Skeletal muscle tissue (tissue), 4 donors: Measurements from ENCODE around the gene TNS3. TPM values are rescaled to one million over a fixed set of nuclear protein-coding genes. Genes with fewer than 3 reads are reported as not detected.

Source experiments
- H3K27ac ChIP-seq: one replicate; pipeline ENCODE4 v1.7.0; 2013; ENCODE audit warnings: mild to moderate bottlenecking, low read depth, low read length, inconsistent platforms
- H3K27me3 ChIP-seq, 3 donors: one replicate each; pipeline ENCODE4 v1.7.0; 2013; ENCODE audit warnings: low read length in 3 of 3; ENCODE audit not compliant: control insufficient read depth in 3 of 3, insufficient read depth in 3 of 3
- H3K36me3 ChIP-seq, 3 donors: one replicate each; pipeline ENCODE4 v1.7.0; 2013; ENCODE audit warnings: low read length in 3 of 3; ENCODE audit not compliant: control insufficient read depth in 3 of 3, insufficient read depth in 3 of 3
- H3K4me1 ChIP-seq, 3 donors: one replicate each; pipeline ENCODE4 v1.7.0; 2013; ENCODE audit warnings: low read length in 3 of 3, mild to moderate bottlenecking in 3 of 3; ENCODE audit not compliant: control insufficient read depth in 3 of 3, insufficient read depth in 3 of 3
- H3K4me3 ChIP-seq, 3 donors: one replicate each; pipeline ENCODE4 v1.7.0; 2013; ENCODE audit warnings: low read length in 3 of 3
- H3K9ac ChIP-seq, 3 donors: one replicate each; pipeline ENCODE4 v1.7.0; 2013; ENCODE audit warnings: low read length in 3 of 3, mild to moderate bottlenecking in 3 of 3, moderate library complexity in 2 of 3, low read depth in 1 of 3
- H3K9me3 ChIP-seq, 3 donors: one replicate each; pipeline ENCODE4 v1.7.0; 2013; ENCODE audit warnings: low read length in 3 of 3; ENCODE audit not compliant: control insufficient read depth in 3 of 3
- total RNA-seq: library from RNA; depleted of rRNA; stranded (reverse); fragments of >200 nt; gene quantifications from one replicate; pipeline ENCODE4 v1.2.3, GENCODE V29; 2014
- donor health status: Osteomylitis.

Gene TNS3
- total RNA-seq, 1 donor from 2014 or later: 33.4 TPM

DNA sequence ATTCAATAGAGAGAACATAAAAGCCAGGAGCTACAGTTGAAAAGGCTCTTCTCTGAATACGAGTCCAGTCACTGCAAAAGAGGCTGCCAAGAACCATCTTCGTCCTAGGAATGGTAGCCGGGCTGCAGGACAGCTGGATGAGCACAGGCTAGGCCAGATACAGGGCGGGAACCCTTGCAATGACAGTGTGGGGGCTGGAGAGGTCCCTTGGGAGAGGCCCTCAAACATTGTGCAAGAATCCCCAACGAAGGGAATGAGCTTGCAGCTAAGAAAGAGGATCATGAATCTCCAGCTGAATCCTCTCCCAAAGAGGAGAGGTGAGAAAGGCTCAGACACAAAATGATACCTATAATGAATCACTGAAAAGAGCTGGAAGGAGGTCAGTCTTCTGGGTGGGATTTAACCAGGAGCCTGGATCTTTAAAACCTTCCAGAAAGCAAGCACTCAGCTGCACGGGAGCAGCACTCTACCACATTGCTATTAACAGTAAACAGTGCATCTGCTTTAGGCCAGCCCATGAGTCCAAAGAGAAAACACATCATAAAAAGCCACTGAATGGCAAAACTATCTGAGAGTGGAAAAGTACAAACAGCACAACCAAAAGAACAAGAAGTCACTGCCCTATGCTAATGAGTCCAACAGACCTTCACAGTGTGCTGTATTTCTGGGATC is 287.9 kb downstream of the TNS3 start:
- H3K9ac ChIP-seq: peak overlapping the region in 1 of 3 donors; percentile 25
- H3K4me1 ChIP-seq: peaks cover 19 to 38% (median 21%) of the 10 kb centered on the region in 3 donors
- peak overlapping the region; percentile 65 for H3K27ac ChIP-seq
- no peak overlapping the region for H3K4me3 ChIP-seq
- no peaks in the 10 kb centered on the region for H3K27me3 ChIP-seq
- H3K36me3 ChIP-seq: peaks cover 15 to 25% (median 23%) of the 10 kb centered on the region in 3 donors
- no peaks in the 10 kb centered on the region for H3K9me3 ChIP-seq

- Histone ChIP-seq H3K36me3 (peaks cover 15 to 28% (median 23%) of the 10 kb centered on the region in 3 donors), H3K4me3 (no peak overlapping the region), H3K9ac (no peak overlapping the region), H3K27me3 (no peaks in the 10 kb centered on the region), H3K27ac (no peak overlapping the region), H3K9me3 (no peaks in the 10 kb centered on the region), H3K4me1 (peaks cover 19 to 38% (median 21%) of the 10 kb centered on the region in 3 donors)
Observed at GRCh38 chr7:47292832-47293309, 289.0 kb downstream of the TNS3 start.

DNA sequence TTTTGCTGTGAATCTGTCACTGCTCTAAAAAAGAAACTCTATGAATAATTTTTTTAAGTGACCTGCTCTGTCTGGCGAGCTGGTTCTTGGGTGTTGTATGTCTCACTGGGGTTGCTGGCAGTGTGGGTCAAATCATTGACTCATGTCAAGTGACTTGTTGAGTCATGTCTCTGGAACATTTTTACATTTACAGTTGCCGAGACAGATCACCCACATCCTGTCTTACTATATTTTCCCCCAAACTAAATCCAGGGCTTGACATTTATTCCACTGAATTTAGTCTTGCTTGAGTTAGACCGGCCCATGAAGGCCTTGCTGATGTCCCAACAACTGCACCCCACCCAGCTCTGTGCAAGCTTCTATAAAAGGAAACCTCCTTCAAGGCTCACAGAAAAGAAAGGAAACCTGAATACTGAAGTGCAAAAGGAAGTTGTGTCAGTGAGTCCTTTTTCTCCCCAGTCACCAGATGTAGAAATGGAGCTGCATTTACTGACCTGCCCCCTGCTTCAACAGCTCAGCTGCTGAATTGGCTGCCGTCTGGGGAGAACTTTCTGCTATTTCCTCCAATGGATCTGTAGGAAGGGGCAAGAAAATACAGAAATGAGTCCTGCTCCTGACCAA is 290.3 kb downstream of the TNS3 start:
- Histone ChIP-seq H3K9me3 (no peaks in the 10 kb centered on the region), H3K4me1 (peaks cover 19 to 38% (median 21%) of the 10 kb centered on the region in 3 donors), H3K9ac (peak overlapping the region in 1 of 3 donors; percentile 5), H3K27me3 (no peaks in the 10 kb centered on the region), H3K27ac (peak overlapping the region; percentile 46), H3K4me3 (no peak overlapping the region), H3K36me3 (peaks cover 11 to 27% (median 20%) of the 10 kb centered on the region in 3 donors)

GRCh38 chr7:47290867-47291266 is 291.0 kb downstream of the TNS3 start:
- no peaks in the 10 kb centered on the region for H3K9me3 ChIP-seq
- peaks cover 11 to 22% (median 16%) of the 10 kb centered on the region in 3 donors for H3K36me3 ChIP-seq
- no peaks in the 10 kb centered on the region for H3K27me3 ChIP-seq
- peaks cover 23 to 41% (median 24%) of the 10 kb centered on the region in 3 donors for H3K4me1 ChIP-seq
- H3K27ac ChIP-seq: peak overlapping the region; percentile 46
- peak overlapping the region in 1 of 3 donors; percentile 5 for H3K9ac ChIP-seq
- no peak overlapping the region for H3K4me3 ChIP-seq

DNA sequence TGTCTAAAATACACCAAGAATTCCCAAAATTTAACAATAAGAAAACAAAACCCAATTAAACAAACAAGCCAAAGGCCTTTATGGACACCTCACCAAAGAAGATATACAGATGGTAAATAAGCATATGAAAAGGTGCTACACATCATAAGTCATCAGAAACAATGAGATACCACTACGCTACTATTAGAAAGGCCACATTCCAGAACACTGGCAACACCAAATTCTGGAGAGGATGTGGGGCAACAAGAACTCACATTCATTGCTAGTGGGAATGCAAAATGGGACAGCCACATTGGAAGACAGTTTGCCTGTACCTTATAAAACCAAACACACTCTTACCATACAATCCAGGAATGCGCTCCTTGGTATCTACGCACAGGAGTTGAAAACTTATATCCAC is 291.4 kb downstream of the TNS3 start:
- H3K9me3 ChIP-seq: no peaks in the 10 kb centered on the region
- no peak overlapping the region for H3K9ac ChIP-seq
- no peak overlapping the region for H3K27ac ChIP-seq
- no peaks in the 10 kb centered on the region for H3K27me3 ChIP-seq
- peaks cover 11 to 22% (median 16%) of the 10 kb centered on the region in 3 donors for H3K36me3 ChIP-seq
- H3K4me1 ChIP-seq: peaks cover 23 to 41% (median 24%) of the 10 kb centered on the region in 3 donors
- no peak overlapping the region for H3K4me3 ChIP-seq

- Histone ChIP-seq H3K36me3 (peaks cover 27 to 38% (median 31%) of the 10 kb centered on the region in 3 donors), H3K4me1 (peaks cover 8 to 18% (median 13%) of the 10 kb centered on the region in 3 donors), H3K27ac (no peak overlapping the region), H3K27me3 (no peaks in the 10 kb centered on the region), H3K4me3 (no peak overlapping the region), H3K9me3 (no peaks in the 10 kb centered on the region), H3K9ac (no peak overlapping the region)
Observed at GRCh38 chr7:47288060-47288459, 293.9 kb downstream of the TNS3 start.

DNA sequence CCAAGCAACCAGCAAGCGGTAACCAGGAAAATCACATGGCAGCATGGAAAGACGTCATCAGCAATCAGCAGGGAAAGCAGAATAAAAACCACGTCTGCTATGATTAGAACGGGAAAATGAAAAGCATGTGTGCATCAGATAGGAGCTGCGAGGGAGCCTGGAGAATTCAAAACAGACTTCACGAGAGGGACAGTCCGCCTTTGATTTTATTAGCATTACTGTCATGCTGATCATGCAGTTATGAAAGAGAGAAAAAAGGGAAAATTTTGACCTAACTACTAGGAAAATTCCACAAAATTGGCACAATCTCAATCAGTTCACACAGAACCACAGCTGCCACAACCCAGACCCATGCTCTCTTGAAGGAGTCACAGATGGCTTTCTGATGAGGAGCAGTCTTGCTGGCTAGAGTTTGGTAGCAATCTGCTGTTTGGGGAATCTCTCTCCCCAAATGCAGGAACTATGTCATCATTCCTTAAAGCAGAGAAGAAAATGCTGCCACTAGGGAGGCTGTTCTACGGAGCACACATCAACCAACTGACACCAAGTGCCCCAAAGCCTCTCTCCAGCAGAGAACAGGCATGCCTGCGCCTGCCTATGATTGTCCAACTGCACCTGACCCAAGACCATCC is 295.9 kb downstream of the TNS3 start:
- peak overlapping the region; percentile 49 for H3K27ac ChIP-seq
- peaks cover 38 to 48% (median 43%) of the 10 kb centered on the region in 3 donors for H3K36me3 ChIP-seq

DNA sequence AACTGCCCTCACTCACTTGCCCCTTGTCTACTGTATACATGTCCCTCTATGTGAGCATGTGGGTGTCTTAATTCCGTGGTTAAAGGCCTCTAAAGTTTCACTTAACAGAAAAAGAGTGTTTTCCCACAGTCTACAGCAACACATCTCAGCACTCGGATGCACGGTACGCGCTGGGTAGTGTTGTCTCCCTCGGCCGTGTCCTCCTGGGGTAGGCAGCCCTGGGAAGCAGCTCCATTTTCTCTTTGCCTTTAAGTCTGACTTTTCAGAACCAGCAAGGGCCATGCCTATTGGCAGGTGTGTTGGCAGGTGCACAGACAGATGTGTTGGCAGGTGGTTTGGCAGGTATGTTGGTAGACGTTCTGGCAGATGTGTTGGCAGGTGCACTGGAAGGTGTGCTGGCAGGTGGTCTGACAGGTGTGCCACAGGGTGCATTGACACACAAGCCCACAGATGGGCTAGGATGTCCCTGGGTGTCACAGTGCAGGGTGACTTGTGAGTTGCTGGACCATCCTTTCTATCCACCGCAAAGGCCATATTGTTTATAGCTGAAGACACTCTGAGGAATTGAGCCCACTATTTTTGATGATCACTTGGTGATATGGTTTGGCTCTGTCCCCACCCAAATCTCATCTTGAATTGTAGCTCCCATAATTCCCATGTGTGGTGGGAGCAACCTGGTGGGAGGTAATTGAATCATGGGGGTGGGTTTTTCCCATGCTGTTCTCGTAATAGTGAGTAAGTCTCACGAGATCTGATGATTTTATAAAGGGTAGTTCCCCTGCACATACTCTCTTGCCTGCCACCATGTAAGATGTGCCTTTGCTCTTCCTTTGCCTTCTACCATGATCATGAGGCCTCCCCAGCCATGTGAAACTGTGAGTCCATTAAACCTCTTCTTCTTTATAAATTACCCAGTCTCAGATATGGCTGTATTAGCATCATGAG is 296.9 kb downstream of the TNS3 start:
- Histone ChIP-seq H3K27me3 (no peaks in the 10 kb centered on the region), H3K9me3 (no peaks in the 10 kb centered on the region), H3K9ac (no peak overlapping the region), H3K27ac (no peak overlapping the region), H3K4me3 (no peak overlapping the region), H3K4me1 (peaks cover 4 to 12% (median 10%) of the 10 kb centered on the region in 3 donors), H3K36me3 (peaks cover 42 to 52% (median 50%) of the 10 kb centered on the region in 3 donors)

More for the DNA sequence above, 295.9 kb downstream of the TNS3 start:
- Histone ChIP-seq H3K9me3 (no peaks in the 10 kb centered on the region), H3K27me3 (no peaks in the 10 kb centered on the region), H3K9ac (no peak overlapping the region), H3K4me3 (no peak overlapping the region), H3K4me1 (peaks cover 4 to 12% (median 10%) of the 10 kb centered on the region in 3 donors)

DNA sequence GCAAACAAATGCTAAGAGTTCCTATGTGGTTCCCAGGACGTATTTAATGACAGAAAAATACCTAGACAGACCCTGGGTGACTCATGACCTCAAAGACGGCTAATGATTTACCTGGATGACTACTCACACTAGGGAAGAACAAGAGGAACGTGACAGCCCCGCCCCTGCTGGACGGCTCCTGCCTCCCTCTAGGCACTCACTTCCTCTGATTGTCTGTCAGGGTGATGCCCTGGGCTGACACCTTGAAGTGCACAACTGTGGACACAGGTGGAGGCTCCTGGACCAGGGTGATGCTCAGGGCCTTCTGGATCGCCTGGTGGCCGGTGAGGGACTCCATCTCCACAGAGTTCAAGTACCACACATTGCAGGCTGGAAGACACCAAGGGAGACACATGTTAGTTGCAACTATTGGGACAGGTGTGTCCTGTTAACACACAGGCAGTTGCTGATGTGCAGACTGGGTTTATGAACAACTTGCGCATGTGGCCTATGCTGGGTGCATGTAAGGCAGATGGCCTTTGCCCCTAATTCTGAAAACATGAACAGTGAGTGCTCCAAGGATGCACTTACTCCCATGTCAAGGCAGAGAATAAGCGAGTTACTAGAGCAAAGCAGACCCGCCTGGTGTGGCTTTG is 298.3 kb downstream of the TNS3 start:
- H3K27ac ChIP-seq: no peak overlapping the region
- H3K36me3 ChIP-seq: peaks cover 49 to 53% (median 52%) of the 10 kb centered on the region in 3 donors
- peaks cover 4 to 14% (median 10%) of the 10 kb centered on the region in 3 donors for H3K4me1 ChIP-seq

More for the DNA sequence above, 298.3 kb downstream of the TNS3 start:
- no peak overlapping the region for H3K4me3 ChIP-seq
- H3K27me3 ChIP-seq: no peaks in the 10 kb centered on the region
- H3K9ac ChIP-seq: no peak overlapping the region
- H3K9me3 ChIP-seq: no peaks in the 10 kb centered on the region
